K562 (cell line): ENCODE results near the gene IMMP2L. TPM values are rescaled to one million over a fixed set of nuclear protein-coding genes. Genes with fewer than 3 reads are reported as not detected.
A peak's percentile ranks its signal among the peaks of the same experiment; 100 is the strongest.

Experiments used
- CSDE1 ChIP-seq, 2 experiments: fragments of 450-650 bp; IDR thresholded peaks; 2 replicates each; pipeline ENCODE4 v1.6.1; 2016; ENCODE audit warnings: mild to moderate bottlenecking in 1 of 2
- ELF2 ChIP-seq: fragments of 250-450 bp; sonication (Bioruptor Pico); IDR thresholded peaks from 2 replicates; pipeline ENCODE4 v1.5.0; 2021; ENCODE audit warnings: mild to moderate bottlenecking
- GTF2A2 ChIP-seq: IDR thresholded peaks from 2 replicates; pipeline ENCODE4 v1.6.1; 2016; ENCODE audit warnings: mild to moderate bottlenecking, missing genetic modification characterization, missing compliant biosample characterization
- KDM4B ChIP-seq, 2 experiments: fragments of 450-650 bp in 1 of 2; sonication (generic) in 1 of 2; IDR thresholded peaks; 2 replicates each; pipeline ENCODE4 v1.6.1; 2016 to 2017; ENCODE audit warnings: borderline replicate concordance in 2 of 2, antibody characterized with exemption in 1 of 2, low read depth in 1 of 2, mild to moderate bottlenecking in 1 of 2
- NCOA6 ChIP-seq: fragments of 450-650 bp; IDR thresholded peaks from 2 replicates; pipeline ENCODE4 v1.6.1; 2017; ENCODE audit warnings: mild to moderate bottlenecking
- NFIC ChIP-seq: fragments of 450-650 bp; IDR thresholded peaks from 2 replicates; pipeline ENCODE4 v1.6.1; 2017; ENCODE audit warnings: mild to moderate bottlenecking, inconsistent platforms
- OTX1 ChIP-seq: fragments of 450-650 bp; formaldehyde crosslinking; IDR thresholded peaks from 2 replicates; pipeline ENCODE4 v1.4.0; 2022; ENCODE audit warnings: mild to moderate bottlenecking
- PHF20 ChIP-seq: fragments of 450-650 bp; IDR thresholded peaks from 2 replicates; pipeline ENCODE4 v1.6.1; 2018; ENCODE audit not compliant: partially characterized antibody
- ZNF124 ChIP-seq: sonication (generic); formaldehyde crosslinking; IDR thresholded peaks from 2 replicates; pipeline ENCODE4 v1.8.1; 2022; ENCODE audit warnings: missing genetic modification reagents
- ZNF133 ChIP-seq: fragments of 250-450 bp; sonication (Bioruptor Pico); IDR thresholded peaks from 2 replicates; pipeline ENCODE4 v1.4.0; 2020; ENCODE audit warnings: mild to moderate bottlenecking
- ZNF140 ChIP-seq: fragments of 250-450 bp; sonication (Bioruptor Pico); IDR thresholded peaks from 2 replicates; pipeline ENCODE4 v1.8.0; 2021; ENCODE audit warnings: moderate library complexity, mild to moderate bottlenecking, inconsistent platforms
- ZNF253 ChIP-seq: fragments of 250-450 bp; sonication (Bioruptor Pico); conservative IDR thresholded peaks from 2 replicates; pipeline ENCODE4 v1.6.1; 2021; ENCODE audit warnings: mild to moderate bottlenecking
- ZNF263 ChIP-seq: sonication (generic); formaldehyde crosslinking; IDR thresholded peaks from 2 replicates; pipeline ENCODE4 v1.8.0; 2022; ENCODE audit warnings: mild to moderate bottlenecking, missing genetic modification reagents, borderline replicate concordance
- polyA plus RNA-seq, 8 experiments: library from polyadenylated mRNA; depleted of rRNA in 4 of 8; stranded (reverse) in 5 of 8; unstranded in 3 of 8; fragments of >200 nt; fragmentation: Nextera tagmentation in 2 of 8; fragmentation: Illumina TruSeq in 1 of 8; extraction: Ambion mirVana in 2 of 8; extraction: Trizol in 1 of 8; gene quantifications; 2 replicates each; pipeline versions ENCODE4 v1.2.1 to v1.2.3, GENCODE V29; 2011 to 2014; ENCODE audit warnings: inconsistent platforms in 1 of 8, missing spikeins in 1 of 8
- total RNA-seq, 7 experiments: library from RNA; depleted of rRNA in 6 of 7; stranded (reverse); fragments of >200 nt in 6 of 7; fragmentation: Illumina TruSeq in 2 of 7; extraction: Trizol in 2 of 7; gene quantifications; 2 replicates each; pipeline versions ENCODE4 v1.2.1 to v1.2.3, GENCODE V29; 2011 to 2021; ENCODE audit warnings: low replicate concordance in 1 of 7
- TF ChIP-seq, protein P1 (sequence below): sonication (generic); formaldehyde crosslinking; IDR thresholded peaks from 2 replicates; pipeline ENCODE4 v1.8.1; 2023; ENCODE audit warnings: mild to moderate bottlenecking, missing genetic modification reagents
- TF ChIP-seq, protein P2 (sequence below), 2 experiments: fragments of 250-450 bp in 1 of 2; fragments of 450-650 bp in 1 of 2; sonication (Bioruptor Pico) in 1 of 2; IDR thresholded peaks; 2 replicates each; pipeline versions ENCODE4 v1.6.1 to v1.8.0; 2016 to 2021; ENCODE audit warnings: mild to moderate bottlenecking in 2 of 2, moderate library complexity in 2 of 2, missing compliant biosample characterization in 1 of 2, missing genetic modification characterization in 1 of 2
- TF ChIP-seq, protein P3 (sequence below): fragments of 450-650 bp; IDR thresholded peaks from 2 replicates; pipeline ENCODE4 v1.6.1; 2016; ENCODE audit warnings: low read depth, mild to moderate bottlenecking, moderate library complexity
- TF ChIP-seq, protein P4 (sequence below): IDR thresholded peaks from 2 replicates; pipeline ENCODE4 v1.6.1; 2012; ENCODE audit warnings: low read depth, low read length, improper control_type of control experiment, borderline replicate concordance
- TF ChIP-seq, protein P5 (sequence below): fragments of 450-650 bp; IDR thresholded peaks from 2 replicates; pipeline ENCODE4 v1.6.1; 2018; ENCODE audit not compliant: partially characterized antibody

IMMP2L gene
- total and polyA plus RNA-seq, 9 of the 15 experiments (the other 6 are each of a cell fraction or from before 2014, with no cell fraction given), result 29.7 to 116 (median 53.0) TPM

DNA sequence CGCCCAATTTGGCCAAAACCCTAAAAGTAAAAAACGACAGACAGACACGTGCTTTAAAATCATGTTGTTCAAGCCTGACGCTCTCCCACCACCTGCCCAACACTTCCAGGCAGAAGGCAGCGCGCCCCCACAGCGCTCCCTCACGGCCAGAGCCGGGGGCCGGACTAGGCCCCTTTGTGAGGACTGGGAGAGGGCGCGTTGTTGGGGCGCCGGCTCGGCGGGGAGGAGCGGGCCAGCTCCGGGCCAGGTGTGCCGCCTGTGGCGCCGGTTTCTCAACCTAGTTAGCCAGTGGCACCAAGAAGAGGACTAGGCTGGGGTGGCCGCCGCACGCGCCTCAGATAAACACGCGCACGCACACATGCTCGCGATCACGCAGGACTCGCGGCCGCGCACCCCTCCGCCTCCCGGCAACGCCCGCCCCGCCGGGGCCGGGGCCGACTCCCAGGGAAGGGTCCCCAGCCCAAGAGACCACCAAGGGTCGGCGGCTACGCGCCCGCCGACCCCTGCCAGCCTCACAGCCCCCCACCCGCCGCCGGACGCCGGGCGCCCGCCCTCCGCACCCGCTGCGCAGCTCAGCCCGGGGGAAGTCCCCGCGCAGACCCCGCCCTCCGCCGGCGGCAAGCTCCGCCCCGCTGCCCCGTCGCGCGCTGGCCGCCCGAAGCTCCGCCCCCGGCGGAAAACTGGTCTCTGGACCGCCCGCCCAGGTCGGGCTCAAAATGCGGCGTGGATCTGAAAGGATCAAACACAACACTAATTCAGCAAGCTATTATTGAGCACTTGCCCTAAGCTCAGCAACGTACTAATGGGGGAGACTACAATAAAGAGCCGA is at the start of gene IMMP2L (continued):
- TF ChIP-seq, protein P1, sequence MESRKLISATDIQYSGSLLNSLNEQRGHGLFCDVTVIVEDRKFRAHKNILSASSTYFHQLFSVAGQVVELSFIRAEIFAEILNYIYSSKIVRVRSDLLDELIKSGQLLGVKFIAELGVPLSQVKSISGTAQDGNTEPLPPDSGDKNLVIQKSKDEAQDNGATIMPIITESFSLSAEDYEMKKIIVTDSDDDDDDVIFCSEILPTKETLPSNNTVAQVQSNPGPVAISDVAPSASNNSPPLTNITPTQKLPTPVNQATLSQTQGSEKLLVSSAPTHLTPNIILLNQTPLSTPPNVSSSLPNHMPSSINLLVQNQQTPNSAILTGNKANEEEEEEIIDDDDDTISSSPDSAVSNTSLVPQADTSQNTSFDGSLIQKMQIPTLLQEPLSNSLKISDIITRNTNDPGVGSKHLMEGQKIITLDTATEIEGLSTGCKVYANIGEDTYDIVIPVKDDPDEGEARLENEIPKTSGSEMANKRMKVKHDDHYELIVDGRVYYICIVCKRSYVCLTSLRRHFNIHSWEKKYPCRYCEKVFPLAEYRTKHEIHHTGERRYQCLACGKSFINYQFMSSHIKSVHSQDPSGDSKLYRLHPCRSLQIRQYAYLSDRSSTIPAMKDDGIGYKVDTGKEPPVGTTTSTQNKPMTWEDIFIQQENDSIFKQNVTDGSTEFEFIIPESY (CRISPR knock-in tag), result peak; percentile 68
- TF ChIP-seq OTX1 (CRISPR knock-in tag) (peak; percentile 83), PHF20 (peak; percentile 69), ZNF140 (no peak), CSDE1 (IDR thresholded peaks at IDR 0.05) (peak in 1 of 2 experiments; percentile 51; a peak in 1 of 4 replicates), ZNF263 (CRISPR knock-in tag) (no peak), ZNF124 (CRISPR knock-in tag) (no peak), ELF2 (CRISPR knock-in tag) (peak; percentile 82), GTF2A2 (tag) (0 out of 2 replicates have a peak, but pooled peaks have one; percentile 66), NCOA6 (no peak; the same call in 1 of the 2 replicates), NFIC (peak; percentile 50; the same call in 1 of the 2 replicates), ZNF253 (CRISPR knock-in tag) (0 out of 2 replicates have a peak, but pooled peaks have one; percentile 52), KDM4B (IDR thresholded peaks at IDR 0.05; ENCODE audit: borderline replicate concordance in 2 of 2, low read depth in 1 of 2) (peak in 1 of 2 experiments; percentile 81; a peak in 1 of 4 replicates), ZNF133 (CRISPR knock-in tag) (no peak)
- TF ChIP-seq, protein P2, sequence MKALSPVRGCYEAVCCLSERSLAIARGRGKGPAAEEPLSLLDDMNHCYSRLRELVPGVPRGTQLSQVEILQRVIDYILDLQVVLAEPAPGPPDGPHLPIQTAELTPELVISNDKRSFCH (CRISPR knock-in tag; IDR thresholded peaks at IDR 0.05), result no peak
- TF ChIP-seq, protein P2 (tag; IDR thresholded peaks at IDR 0.05), result peak; percentile 23; the same call in 1 of the 2 replicates
- TF ChIP-seq, protein P3, sequence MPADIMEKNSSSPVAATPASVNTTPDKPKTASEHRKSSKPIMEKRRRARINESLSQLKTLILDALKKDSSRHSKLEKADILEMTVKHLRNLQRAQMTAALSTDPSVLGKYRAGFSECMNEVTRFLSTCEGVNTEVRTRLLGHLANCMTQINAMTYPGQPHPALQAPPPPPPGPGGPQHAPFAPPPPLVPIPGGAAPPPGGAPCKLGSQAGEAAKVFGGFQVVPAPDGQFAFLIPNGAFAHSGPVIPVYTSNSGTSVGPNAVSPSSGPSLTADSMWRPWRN, result peak; percentile 49; the same call in 1 of the 2 replicates
- TF ChIP-seq, protein P4, sequence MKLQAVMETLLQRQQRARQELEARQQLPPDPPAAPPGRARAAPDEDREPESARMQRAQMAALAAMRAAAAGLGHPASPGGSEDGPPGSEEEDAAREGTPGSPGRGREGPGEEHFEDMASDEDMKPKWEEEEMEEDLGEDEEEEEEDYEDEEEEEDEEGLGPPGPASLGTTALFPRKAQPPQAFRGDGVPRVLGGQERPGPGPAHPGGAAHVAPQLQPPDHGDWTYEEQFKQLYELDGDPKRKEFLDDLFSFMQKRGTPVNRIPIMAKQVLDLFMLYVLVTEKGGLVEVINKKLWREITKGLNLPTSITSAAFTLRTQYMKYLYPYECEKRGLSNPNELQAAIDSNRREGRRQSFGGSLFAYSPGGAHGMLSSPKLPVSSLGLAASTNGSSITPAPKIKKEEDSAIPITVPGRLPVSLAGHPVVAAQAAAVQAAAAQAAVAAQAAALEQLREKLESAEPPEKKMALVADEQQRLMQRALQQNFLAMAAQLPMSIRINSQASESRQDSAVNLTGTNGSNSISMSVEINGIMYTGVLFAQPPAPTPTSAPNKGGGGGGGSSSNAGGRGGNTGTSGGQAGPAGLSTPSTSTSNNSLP, result peak; percentile 81; the same call in 1 of the 2 replicates
- TF ChIP-seq, protein P5, sequence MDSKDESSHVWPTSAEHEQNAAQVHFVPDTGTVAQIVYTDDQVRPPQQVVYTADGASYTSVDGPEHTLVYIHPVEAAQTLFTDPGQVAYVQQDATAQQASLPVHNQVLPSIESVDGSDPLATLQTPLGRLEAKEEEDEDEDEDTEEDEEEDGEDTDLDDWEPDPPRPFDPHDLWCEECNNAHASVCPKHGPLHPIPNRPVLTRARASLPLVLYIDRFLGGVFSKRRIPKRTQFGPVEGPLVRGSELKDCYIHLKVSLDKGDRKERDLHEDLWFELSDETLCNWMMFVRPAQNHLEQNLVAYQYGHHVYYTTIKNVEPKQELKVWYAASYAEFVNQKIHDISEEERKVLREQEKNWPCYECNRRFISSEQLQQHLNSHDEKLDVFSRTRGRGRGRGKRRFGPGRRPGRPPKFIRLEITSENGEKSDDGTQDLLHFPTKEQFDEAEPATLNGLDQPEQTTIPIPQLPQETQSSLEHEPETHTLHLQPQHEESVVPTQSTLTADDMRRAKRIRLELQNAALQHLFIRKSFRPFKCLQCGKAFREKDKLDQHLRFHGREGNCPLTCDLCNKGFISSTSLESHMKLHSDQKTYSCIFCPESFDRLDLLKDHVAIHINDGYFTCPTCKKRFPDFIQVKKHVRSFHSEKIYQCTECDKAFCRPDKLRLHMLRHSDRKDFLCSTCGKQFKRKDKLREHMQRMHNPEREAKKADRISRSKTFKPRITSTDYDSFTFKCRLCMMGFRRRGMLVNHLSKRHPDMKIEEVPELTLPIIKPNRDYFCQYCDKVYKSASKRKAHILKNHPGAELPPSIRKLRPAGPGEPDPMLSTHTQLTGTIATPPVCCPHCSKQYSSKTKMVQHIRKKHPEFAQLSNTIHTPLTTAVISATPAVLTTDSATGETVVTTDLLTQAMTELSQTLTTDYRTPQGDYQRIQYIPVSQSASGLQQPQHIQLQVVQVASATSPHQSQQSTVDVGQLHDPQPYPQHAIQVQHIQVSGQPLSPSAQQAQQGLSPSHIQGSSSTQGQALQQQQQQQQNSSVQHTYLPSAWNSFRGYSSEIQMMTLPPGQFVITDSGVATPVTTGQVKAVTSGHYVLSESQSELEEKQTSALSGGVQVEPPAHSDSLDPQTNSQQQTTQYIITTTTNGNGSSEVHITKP, result no peak
